HG02759 (cell line): ENCODE results near the gene DAPK2.
A peak's percentile ranks its signal among the peaks of the same experiment; 100 is the strongest.

ENCODE experiments used
- ATAC-seq: cut with Tn5 transposase; IDR thresholded peaks from one replicate; pipeline ENCODE4 v1.9.1; 2021; ENCODE audit warnings: mild to moderate bottlenecking, moderate library complexity; ENCODE audit not compliant: unreplicated experiment

Gene DAPK2

GRCh38 chr15:63899193-63899592 is 147.1 kb downstream of the DAPK2 start:
- no peak for ATAC-seq

- ATAC-seq, result peak; percentile 76
Measured at GRCh38 chr15:63896336-63897115, 149.8 kb downstream of the DAPK2 start.

- no peak for ATAC-seq
Measured at GRCh38 chr15:63895787-63896218, 150.5 kb downstream of the DAPK2 start.

GRCh38 chr15:63895194-63895593 is 151.1 kb downstream of the DAPK2 start:
- ATAC-seq, result no peak

GRCh38 chr15:63894662-63894949 is 151.7 kb downstream of the DAPK2 start:
- no peak for ATAC-seq

GRCh38 chr15:63893866-63894661 is 152.2 kb downstream of the DAPK2 start:
- no peak for ATAC-seq

GRCh38 chr15:63892794-63893441 is 153.4 kb downstream of the DAPK2 start:
- ATAC-seq, result peak; percentile 48

GRCh38 chr15:63891768-63892133 is 154.5 kb downstream of the DAPK2 start:
- no peak for ATAC-seq

- ATAC-seq, result peak; percentile 37
Measured at GRCh38 chr15:63891079-63891767, 155.1 kb downstream of the DAPK2 start.

- ATAC-seq, result no peak
Measured at GRCh38 chr15:63890617-63891016, 155.7 kb downstream of the DAPK2 start.

GRCh38 chr15:63889831-63890230 is 156.5 kb downstream of the DAPK2 start:
- ATAC-seq, result no peak

- no peak for ATAC-seq
Measured at GRCh38 chr15:63888823-63889222, 157.5 kb downstream of the DAPK2 start.

GRCh38 chr15:63888146-63888545 is 158.1 kb downstream of the DAPK2 start:
- ATAC-seq, result no peak

GRCh38 chr15:63887630-63888029 is 158.7 kb downstream of the DAPK2 start:
- no peak for ATAC-seq

- no peak for ATAC-seq
Measured at GRCh38 chr15:63884953-63885352, 161.3 kb downstream of the DAPK2 start.

GRCh38 chr15:63881431-63881830 is 164.9 kb downstream of the DAPK2 start:
- peak; percentile 43 for ATAC-seq

- no peak for ATAC-seq
Measured at GRCh38 chr15:63880744-63881143, 165.5 kb downstream of the DAPK2 start.

GRCh38 chr15:63879995-63880394 is 166.3 kb downstream of the DAPK2 start:
- ATAC-seq, result no peak

- no peak for ATAC-seq
Measured at GRCh38 chr15:63879211-63879610, 167.1 kb downstream of the DAPK2 start.

GRCh38 chr15:63877713-63878271 is 168.5 kb downstream of the DAPK2 start:
- ATAC-seq, result no peak

GRCh38 chr15:63876085-63876662 is 170.1 kb downstream of the DAPK2 start:
- no peak for ATAC-seq
